Trophoblast cell (in vitro differentiated cells and primary cell): Measurements from ENCODE around the gene HOGA1.
"Not testable (repeated sequence)": the region's sequence is repeated elsewhere in the genome, so short reads cannot be mapped to it uniquely, and the experiment has no call there.

ENCODE experiments used
- DNase-seq, 2 donors: peaks; one replicate each; pipeline ENCODE4 v3.0.0-alpha.2; 2016
- H2AFZ ChIP-seq: 2 replicates; pipeline ENCODE4 v1.6.1; 2013; ENCODE audit warnings: low read length, moderate library complexity, mild to moderate bottlenecking; ENCODE audit not compliant: insufficient read depth, poor library complexity
- H2AK5ac ChIP-seq: 2 replicates; pipeline ENCODE4 v1.6.1; 2013; ENCODE audit warnings: mild to moderate bottlenecking, low read length
- H2BK120ac ChIP-seq: 2 replicates; pipeline ENCODE4 v1.6.1; 2013; ENCODE audit warnings: low read length, mild to moderate bottlenecking, moderate library complexity; ENCODE audit not compliant: insufficient read depth, poor library complexity
- H2BK12ac ChIP-seq: 2 replicates; pipeline ENCODE4 v1.6.1; 2013; ENCODE audit warnings: mild to moderate bottlenecking, low read length, moderate library complexity
- H2BK5ac ChIP-seq: 2 replicates; pipeline ENCODE4 v1.6.1; 2013; ENCODE audit warnings: low read length, low read depth, moderate library complexity, mild to moderate bottlenecking; ENCODE audit not compliant: poor library complexity
- H3K14ac ChIP-seq: 2 replicates; pipeline ENCODE4 v1.6.1; 2013; ENCODE audit warnings: mild to moderate bottlenecking, low read length
- H3K18ac ChIP-seq: 2 replicates; pipeline ENCODE4 v1.6.1; 2013; ENCODE audit warnings: mild to moderate bottlenecking, low read length
- H3K23ac ChIP-seq: 2 replicates; pipeline ENCODE4 v1.6.1; 2013; ENCODE audit warnings: low read length
- H3K27ac ChIP-seq: 2 replicates; pipeline ENCODE4 v1.5.1; 2013; ENCODE audit warnings: low read depth, mild to moderate bottlenecking, inconsistent platforms, low read length, moderate library complexity
- H3K27me3 ChIP-seq: 2 replicates; pipeline ENCODE4 v1.6.1; 2013; ENCODE audit warnings: inconsistent platforms, mild to moderate bottlenecking, low read length, moderate library complexity; ENCODE audit not compliant: insufficient read depth
- H3K36me3 ChIP-seq, 2 experiments: 1 replicate in 1 of 2; 2 replicates in 1 of 2; pipeline ENCODE4 v1.6.1; 2013; ENCODE audit warnings: low read length in 2 of 2, mild to moderate bottlenecking in 2 of 2, moderate library complexity in 1 of 2; ENCODE audit not compliant: insufficient read depth in 2 of 2, control insufficient read depth in 1 of 2
- H3K4ac ChIP-seq: 2 replicates; pipeline ENCODE4 v1.6.1; 2013; ENCODE audit warnings: low read depth, mild to moderate bottlenecking, low read length, moderate library complexity
- H3K4me1 ChIP-seq, 2 experiments: 1 replicate in 1 of 2; 2 replicates in 1 of 2; pipeline ENCODE4 v1.6.1; 2013; ENCODE audit warnings: low read length in 2 of 2, mild to moderate bottlenecking in 2 of 2, moderate library complexity in 1 of 2; ENCODE audit not compliant: insufficient read depth in 2 of 2, control insufficient read depth in 1 of 2
- H3K4me2 ChIP-seq: 2 replicates; pipeline ENCODE4 v1.6.1; 2013; ENCODE audit warnings: inconsistent platforms, mild to moderate bottlenecking, low read length, moderate library complexity
- H3K4me3 ChIP-seq: 2 replicates; pipeline ENCODE4 v1.5.1; 2013; ENCODE audit warnings: mild to moderate bottlenecking, low read depth, low read length, inconsistent platforms
- H3K79me1 ChIP-seq: one replicate; pipeline ENCODE4 v1.6.1; 2013; ENCODE audit warnings: low read length
- H3K79me2 ChIP-seq: 2 replicates; pipeline ENCODE4 v1.6.1; 2013; ENCODE audit warnings: low read length, mild to moderate bottlenecking; ENCODE audit not compliant: control insufficient read depth, insufficient read depth, poor library complexity
- H3K9ac ChIP-seq: 2 replicates; pipeline ENCODE4 v1.6.1; 2013; ENCODE audit warnings: mild to moderate bottlenecking, low read length
- H3K9me3 ChIP-seq: 2 replicates; pipeline ENCODE4 v1.6.1; 2013; ENCODE audit warnings: low read depth, mild to moderate bottlenecking, control low read depth, inconsistent platforms, low read length; ENCODE audit not compliant: insufficient read depth
- H4K12ac ChIP-seq: 2 replicates; pipeline ENCODE4 v1.6.1; 2013; ENCODE audit warnings: low read depth, mild to moderate bottlenecking, low read length, moderate library complexity
- H4K8ac ChIP-seq: 2 replicates; pipeline ENCODE4 v1.6.1; 2013; ENCODE audit warnings: low read depth, mild to moderate bottlenecking, low read length, moderate library complexity
- H4K91ac ChIP-seq: one replicate; pipeline ENCODE4 v1.6.1; 2013; ENCODE audit warnings: low read depth, mild to moderate bottlenecking, low read length, moderate library complexity
- WGBS: extraction: QIAGEN DNeasy Blood & Tissue Kit; methylation state at CpG from one replicate; pipeline ENCODE4 v1.1.7; 2013; ENCODE audit warnings: missing lambda C conversion rate; ENCODE audit not compliant: insufficient read length, insufficient coverage; ENCODE audit errors: extremely low coverage; 5-methylcytosine and 5-hydroxymethylcytosine counted together

Gene HOGA1

GRCh38 chr10:97640174-97640867 is 56.1 kb downstream of the HOGA1 start, which contains the start of gene PI4K2A:
PI4K2A (plus strand) TSS chr10:97640671; CDS start chr10:97640743, 72 bp downstream.
- DNase-seq, result peak; percentile 100
- H3K4me3 ChIP-seq, result peak within 1 kb of the TSS; percentile 100
- peak within 1 kb of the TSS; percentile 47 for H3K14ac ChIP-seq
- peak within 1 kb of the TSS; percentile 50 for H2BK5ac ChIP-seq
- no peak within 1 kb of the TSS for H2BK12ac ChIP-seq
- peak within 1 kb of the TSS; percentile 88 for H3K4me2 ChIP-seq
- peak within 1 kb of the TSS; percentile 44 for H3K27ac ChIP-seq
- no peaks in the 10 kb centered on the region for H3K27me3 ChIP-seq
- peak within 1 kb of the TSS; percentile 59 for H4K8ac ChIP-seq
- H4K91ac ChIP-seq, result peak within 1 kb of the TSS; percentile 50
- peak within 1 kb of the TSS; percentile 91 for H2AFZ ChIP-seq
- H3K9ac ChIP-seq, result peak within 1 kb of the TSS; percentile 97
- H2AK5ac ChIP-seq, result no peak within 1 kb of the TSS
- no peak within 1 kb of the TSS for H4K12ac ChIP-seq
- peaks cover 0 to 5% of the 10 kb centered on the region in 2 experiments for H3K4me1 ChIP-seq
- H3K23ac ChIP-seq, result no peak within 1 kb of the TSS
- peak within 1 kb of the TSS; percentile 74 for H3K18ac ChIP-seq
- peak within 1 kb of the TSS; percentile 84 for H3K4ac ChIP-seq
- H3K79me2 ChIP-seq, result peaks cover 8% of the 10 kb centered on the region
- H3K79me1 ChIP-seq, result peaks cover 2% of the 10 kb centered on the region
- peaks cover 2 to 10% of the 10 kb centered on the region in 2 experiments for H3K36me3 ChIP-seq
- H3K9me3 ChIP-seq, result no peaks in the 10 kb centered on the region
- no CpG with 5 or more reads among the region's 54 CpGs for WGBS
- peak within 1 kb of the TSS; percentile 55 for H2BK120ac ChIP-seq

GRCh38 chr10:97640868-97641811 is 57.0 kb downstream of the HOGA1 start:
- Histone ChIP-seq H3K4me3 (peak overlapping the region; percentile 100), H2BK12ac (no peak overlapping the region), H3K4me1 (peaks cover 0 to 5% of the 10 kb centered on the region in 2 experiments), H2BK5ac (peak overlapping the region; percentile 50), H3K9ac (peak overlapping the region; percentile 97), H2AK5ac (no peak overlapping the region), H3K4me2 (peak overlapping the region; percentile 88), H3K18ac (peak overlapping the region; percentile 74), H3K23ac (no peak overlapping the region), H4K8ac (peak overlapping the region; percentile 59), H3K27ac (peak overlapping the region; percentile 44), H3K4ac (peak overlapping the region; percentile 84), H4K91ac (peak overlapping the region; percentile 50), H3K79me1 (peaks cover 2% of the 10 kb centered on the region), H2AFZ (peak overlapping the region; percentile 91), H3K79me2 (peaks cover 8% of the 10 kb centered on the region), H3K9me3 (no peaks in the 10 kb centered on the region), H4K12ac (no peak overlapping the region), H3K14ac (peak overlapping the region; percentile 47), H3K27me3 (no peaks in the 10 kb centered on the region), H2BK120ac (peak overlapping the region; percentile 55), H3K36me3 (peaks cover 2 to 10% of the 10 kb centered on the region in 2 experiments)
- no CpG with 5 or more reads among the region's 67 CpGs for WGBS
- DNase-seq, result peak in 1 of 2 donors; percentile 25

- not testable (repeated sequence) for H3K79me1 ChIP-seq, H4K12ac ChIP-seq, H3K79me2 ChIP-seq, H4K91ac ChIP-seq, H3K27me3 ChIP-seq, H2BK120ac ChIP-seq, DNase-seq, H2BK12ac ChIP-seq, H2AK5ac ChIP-seq, H2AFZ ChIP-seq, H3K18ac ChIP-seq, H3K27ac ChIP-seq, H3K23ac ChIP-seq, H4K8ac ChIP-seq, H3K4me2 ChIP-seq, H3K4me1 ChIP-seq, H3K9me3 ChIP-seq, H2BK5ac ChIP-seq, H3K9ac ChIP-seq, H3K4me3 ChIP-seq, H3K14ac ChIP-seq
- peak overlapping the region; percentile 65 for H3K4ac ChIP-seq
- 100% methylated on average over 1 of the region's 13 CpGs for WGBS
- peaks cover 2 to 11% of the 10 kb centered on the region in 2 experiments for H3K36me3 ChIP-seq
These were observed 58.4 kb downstream of the HOGA1 start for GRCh38 chr10:97642471-97643159.

GRCh38 chr10:97643441-97643985 is 59.3 kb downstream of the HOGA1 start:
- H3K79me2 ChIP-seq, result peaks cover 8% of the 10 kb centered on the region
- peaks cover 2 to 11% of the 10 kb centered on the region in 2 experiments for H3K36me3 ChIP-seq
- no peaks in the 10 kb centered on the region for H3K9me3 ChIP-seq
- H4K12ac ChIP-seq, result no peak overlapping the region
- H3K23ac ChIP-seq, result no peak overlapping the region
- DNase-seq, result no peak
- no peak overlapping the region for H4K91ac ChIP-seq
- H2BK5ac ChIP-seq, result no peak overlapping the region
- no peak overlapping the region for H3K9ac ChIP-seq
- H2AK5ac ChIP-seq, result no peak overlapping the region
- H3K27ac ChIP-seq, result no peak overlapping the region
- H2AFZ ChIP-seq, result no peak overlapping the region
- no peak overlapping the region for H3K4me2 ChIP-seq
- no peak overlapping the region for H3K4ac ChIP-seq
- H2BK120ac ChIP-seq, result no peak overlapping the region
- H3K79me1 ChIP-seq, result peaks cover 4% of the 10 kb centered on the region
- no peak overlapping the region for H3K4me3 ChIP-seq
- peaks cover 3 to 8% of the 10 kb centered on the region in 2 experiments for H3K4me1 ChIP-seq
- no CpG with 5 or more reads among the region's 4 CpGs for WGBS
- H3K27me3 ChIP-seq, result no peaks in the 10 kb centered on the region
- H3K14ac ChIP-seq, result no peak overlapping the region
- no peak overlapping the region for H3K18ac ChIP-seq
- H2BK12ac ChIP-seq, result no peak overlapping the region
- H4K8ac ChIP-seq, result no peak overlapping the region
